ENCODE measurements around the gene ATP6V1C2. TPM values are rescaled to one million over a fixed set of nuclear protein-coding genes. Genes with fewer than 3 reads are reported as not detected.
A peak's percentile ranks its signal among the peaks of the same experiment; 100 is the strongest.

The ATP6V1C2 gene
- total RNA-seq, 2 donors from 2014 or later: 0.21 TPM; not detected in 1

DNA sequence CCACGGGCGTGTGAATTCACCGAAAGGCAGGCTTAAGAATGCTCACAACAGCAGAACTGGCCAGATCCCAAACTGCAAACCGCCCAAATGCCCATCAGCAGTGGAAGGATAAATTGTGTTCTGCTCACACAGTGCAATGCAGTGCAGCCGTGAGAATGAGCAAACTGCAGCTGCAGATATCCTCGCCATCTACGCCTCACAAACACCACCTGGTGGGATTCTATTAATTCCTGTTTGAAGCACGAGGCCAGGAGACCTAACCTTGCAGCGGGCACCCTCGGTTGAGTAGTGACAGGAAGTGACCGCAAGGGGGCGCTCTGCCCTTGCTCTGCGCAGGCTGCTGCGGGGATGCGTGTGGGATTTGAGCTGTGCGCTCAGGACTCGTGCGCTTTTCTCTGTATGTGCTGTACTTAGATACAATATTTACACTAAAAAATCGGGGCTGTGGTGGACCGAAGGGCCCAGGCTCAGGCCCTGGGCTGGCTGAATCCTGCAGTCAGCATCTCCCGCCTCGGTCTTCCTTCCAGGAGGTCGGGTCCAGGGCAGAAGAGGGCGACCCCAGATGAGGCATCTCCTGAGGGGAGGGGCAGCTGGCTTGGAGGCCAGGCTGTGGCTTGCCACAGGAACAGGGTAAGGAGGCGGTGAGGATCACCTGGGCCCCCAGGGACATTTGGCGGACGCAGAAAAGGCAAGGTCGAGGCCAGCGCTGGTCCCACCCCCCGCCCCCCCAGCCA, 110.9 kb downstream of the ATP6V1C2 start:
- DNase-seq (peak; percentile 82 to 87), ATAC-seq (replicated peaks in 1 of 2) (peak; percentile 84 to 87)
- Mint-ChIP-seq H3K4me1 (ENCODE audit: low read depth) (peaks cover 9% of the 10 kb centered on the region), H3K27ac (no peak overlapping the region), H3K9me3 (no peaks in the 10 kb centered on the region), H3K36me3 (ENCODE audit: insufficient read depth in 2 of 2) (no peaks in the 10 kb centered on the region), H3K4me3 (peak overlapping the region; percentile 17 to 37), H3K27me3 (ENCODE audit: low read depth) (peaks cover 20% of the 10 kb centered on the region)

DNA sequence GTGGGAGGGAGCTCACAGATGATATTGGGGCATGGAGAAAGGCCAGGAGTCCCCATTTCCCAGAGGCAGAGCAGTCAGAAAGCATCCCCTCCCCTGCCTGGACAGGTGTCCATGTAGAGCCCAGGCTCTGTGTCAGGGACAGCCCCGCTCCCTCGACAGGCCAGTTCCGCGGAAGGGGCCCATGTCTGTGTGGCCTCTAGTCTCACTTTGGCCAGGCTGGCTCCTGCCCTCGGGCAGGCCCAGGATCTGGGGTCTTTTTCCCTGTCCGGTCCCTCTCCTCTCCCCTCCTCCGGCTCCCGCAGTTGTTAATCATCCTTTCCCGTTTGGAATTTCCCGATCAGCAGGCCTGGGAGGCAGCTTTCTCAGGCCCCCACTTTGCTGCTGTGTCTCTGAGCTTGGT, 111.6 kb downstream of the ATP6V1C2 start:
- H3K27me3 Mint-ChIP-seq (ENCODE audit: low read depth): peaks cover 26% of the 10 kb centered on the region
- no peaks in the 10 kb centered on the region for H3K36me3 Mint-ChIP-seq (ENCODE audit: insufficient read depth in 2 of 2)
- no peak overlapping the region for H3K27ac Mint-ChIP-seq
- DNase-seq (no peak), ATAC-seq (replicated peaks in 1 of 2) (no peak)
- no peaks in the 10 kb centered on the region for H3K9me3 Mint-ChIP-seq
- no peak overlapping the region for H3K4me3 Mint-ChIP-seq
- peaks cover 9% of the 10 kb centered on the region for H3K4me1 Mint-ChIP-seq (ENCODE audit: low read depth)

DNA sequence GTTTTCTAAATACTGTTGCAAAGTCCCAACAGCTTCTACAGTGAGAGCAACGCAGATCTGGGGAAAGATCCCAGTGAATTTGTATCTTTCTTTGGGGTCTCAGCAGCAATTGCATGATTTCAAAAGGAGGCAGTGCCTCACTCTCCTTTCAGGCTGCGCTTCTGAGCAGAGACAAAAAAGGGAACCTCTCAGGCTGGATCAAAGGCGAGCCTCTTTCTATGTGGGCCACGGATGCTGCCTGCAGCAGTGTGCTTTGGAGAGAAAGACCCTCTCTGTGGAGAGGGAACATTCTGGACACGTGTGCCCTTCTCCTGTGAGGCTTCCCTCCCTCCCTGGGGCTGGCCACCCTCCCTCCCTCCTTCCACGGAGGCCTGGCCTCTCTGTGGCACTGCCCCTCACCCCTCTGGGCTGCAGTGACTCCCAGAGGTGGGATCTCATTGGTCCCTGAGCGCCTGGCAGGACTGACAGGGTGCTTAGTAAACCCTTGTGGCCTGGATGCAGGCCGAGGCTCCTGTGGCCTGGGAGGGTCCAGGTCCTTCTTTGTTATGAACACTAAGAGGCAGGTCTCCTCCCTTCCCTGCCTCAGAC, 112.7 kb downstream of the ATP6V1C2 start:
- no peak for DNase-seq
- peaks cover 27% of the 10 kb centered on the region for H3K27me3 Mint-ChIP-seq (ENCODE audit: low read depth)
- no peak overlapping the region for H3K4me3 Mint-ChIP-seq
- H3K27ac Mint-ChIP-seq: no peak overlapping the region
- ATAC-seq (replicated peaks in 1 of 2): no peak
- peaks cover 9% of the 10 kb centered on the region for H3K4me1 Mint-ChIP-seq (ENCODE audit: low read depth)
- no peaks in the 10 kb centered on the region for H3K36me3 Mint-ChIP-seq (ENCODE audit: insufficient read depth in 2 of 2)
- H3K9me3 Mint-ChIP-seq: no peaks in the 10 kb centered on the region

Other genes with a start within 250 kb of the ATP6V1C2 start
- gene NOL10, start 31.7 kb upstream of the ATP6V1C2 start, total RNA-seq: 10 to 100 TPM; 24.6 to 33.1 TPM
- gene PDIA6, start 91.2 kb downstream of the ATP6V1C2 start, total RNA-seq: 100 to 1,000 TPM in 1 of 2 donors, 10 to 100 TPM in 1; 79.3 to 131 TPM
- not detected for gene KCNF1, start 190.3 kb downstream of the ATP6V1C2 start, total RNA-seq